HPDE6-E6E7 (cell line): Measurements from ENCODE around the gene ABLIM3.

Experiments
- DNase-seq: peaks from one replicate; pipeline ENCODE4 v3.0.0; 2011; ENCODE audit warnings: missing footprints; ENCODE audit errors: extremely low spot score

ABLIM3 gene

GRCh38 chr5:149219584-149219983 lies 78.3 kb downstream of the ABLIM3 start:
- no peak for DNase-seq

GRCh38 chr5:149220750-149221149 lies 79.5 kb downstream of the ABLIM3 start:
- DNase-seq, result no peak

DNA sequence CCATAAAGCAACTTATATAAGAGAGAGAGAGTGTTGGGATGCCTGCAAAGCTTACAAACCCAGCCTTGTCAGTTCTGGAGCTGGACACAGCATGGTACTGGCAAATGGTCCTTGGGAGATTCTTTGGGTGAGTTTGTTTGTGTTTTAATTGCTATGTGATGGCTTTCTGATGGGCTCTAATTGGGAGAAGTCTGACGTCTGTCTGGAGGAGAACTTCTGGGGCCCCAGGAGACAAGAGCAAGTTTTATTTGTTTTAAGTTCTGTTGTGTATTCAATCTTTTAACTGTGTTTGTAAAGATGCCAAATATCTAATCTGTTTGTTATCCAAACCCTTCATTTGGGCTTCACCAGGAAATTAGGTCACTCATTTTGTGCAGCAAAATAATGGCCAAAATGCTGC lies 80.0 kb downstream of the ABLIM3 start:
- DNase-seq, result no peak

- no peak for DNase-seq
Observed at GRCh38 chr5:149221731-149222342, 80.5 kb downstream of the ABLIM3 start.

GRCh38 chr5:149223081-149223848 lies 82.0 kb downstream of the ABLIM3 start:
- no peak for DNase-seq

DNA sequence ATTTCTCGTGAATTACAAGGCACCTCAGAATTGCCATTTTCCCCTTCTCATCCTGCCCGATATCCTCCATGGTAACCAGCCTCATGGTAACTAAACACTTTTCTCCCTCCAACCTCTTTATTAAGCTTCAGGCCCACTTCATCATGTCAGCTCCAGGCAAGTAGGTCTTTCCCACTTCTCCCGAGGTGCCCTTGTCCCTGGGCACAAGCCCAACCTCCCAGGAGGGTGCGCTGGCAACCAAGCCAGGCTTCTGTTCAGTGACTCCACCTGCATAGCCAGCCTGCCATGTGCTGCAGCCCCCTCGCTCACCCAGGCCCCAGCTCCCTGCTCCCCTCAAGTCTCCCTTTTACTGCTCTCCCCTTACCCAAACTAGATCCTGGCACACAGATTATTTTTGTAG lies 83.0 kb downstream of the ABLIM3 start:
- DNase-seq, result no peak

DNA sequence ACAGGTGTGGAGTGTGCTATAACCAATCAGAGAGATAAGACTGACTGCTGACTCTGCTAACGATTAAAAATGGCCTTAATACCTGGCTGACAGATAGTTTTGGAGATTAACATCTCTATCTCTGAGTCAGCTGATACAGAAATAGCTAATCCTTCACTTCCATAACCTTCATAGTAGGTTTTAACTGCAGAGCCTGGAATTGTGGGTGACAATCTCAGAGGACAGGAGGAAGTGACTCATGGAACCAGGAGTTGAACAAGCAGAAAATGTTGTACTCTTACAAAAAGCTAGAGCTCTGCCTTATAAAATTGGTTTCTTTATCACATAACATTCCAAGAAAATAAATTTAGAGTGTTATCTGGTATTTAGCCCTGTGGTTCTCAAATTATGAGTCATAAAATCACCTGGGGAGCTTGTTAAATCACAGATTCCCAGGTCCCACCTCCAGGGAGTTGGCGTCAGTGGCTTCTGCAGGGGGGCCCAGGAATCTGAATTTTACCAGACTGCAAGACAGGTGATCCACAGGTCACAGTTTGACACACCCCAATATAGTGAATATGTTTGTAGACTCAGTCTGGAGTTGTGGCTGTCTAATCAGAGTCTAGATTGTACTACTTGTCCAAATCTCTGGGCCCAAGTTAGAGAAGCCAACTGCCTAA lies 86.0 kb downstream of the ABLIM3 start:
- DNase-seq, result peak; percentile 20

- DNase-seq, result peak; percentile 71
Observed at GRCh38 chr5:149228618-149229297, 87.5 kb downstream of the ABLIM3 start.

GRCh38 chr5:149229298-149229937 lies 88.1 kb downstream of the ABLIM3 start:
- no peak for DNase-seq

DNA sequence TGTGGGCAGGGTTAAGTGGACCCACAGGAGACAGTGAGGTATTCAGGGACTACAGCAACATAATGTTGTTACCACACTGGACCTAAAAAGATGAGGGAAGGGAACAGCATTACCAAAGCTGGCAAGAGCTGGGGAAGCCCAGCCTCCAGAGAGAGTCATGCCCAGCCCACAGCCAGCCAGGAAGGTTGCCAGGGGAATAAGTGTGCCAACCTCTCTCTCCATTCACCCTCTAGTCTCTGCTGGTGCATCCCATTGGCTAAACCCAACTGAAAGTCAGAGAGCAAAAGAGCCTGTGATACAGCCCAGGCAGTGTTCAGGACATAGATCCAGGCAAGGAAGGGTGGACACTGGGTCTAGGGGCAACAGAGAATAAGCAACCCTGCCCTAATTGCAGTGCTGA lies 94.5 kb downstream of the ABLIM3 start:
- DNase-seq, result no peak

GRCh38 chr5:149237662-149238061 lies 96.4 kb downstream of the ABLIM3 start:
- DNase-seq, result no peak

DNA sequence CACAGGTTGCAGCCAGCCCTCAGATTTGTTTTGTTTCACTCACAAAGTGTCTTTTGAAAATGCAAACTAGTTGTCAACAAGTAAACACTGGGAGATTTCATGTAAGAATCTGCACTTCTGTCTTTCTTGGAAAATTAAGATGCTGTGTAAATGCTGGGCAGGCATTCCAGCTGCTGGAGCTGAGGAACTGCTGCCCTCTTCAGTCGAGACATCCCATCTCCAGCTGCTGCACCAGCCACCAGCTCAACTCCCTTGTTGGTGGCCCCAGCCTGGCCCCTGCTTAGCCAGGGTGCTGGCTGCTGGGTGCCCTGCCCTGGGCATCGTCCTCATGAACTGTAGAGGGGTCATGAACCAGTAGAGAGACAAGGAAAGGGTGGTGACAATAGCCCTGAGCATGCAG lies 97.2 kb downstream of the ABLIM3 start:
- no peak for DNase-seq

GRCh38 chr5:149239917-149240316 lies 98.6 kb downstream of the ABLIM3 start:
- DNase-seq, result no peak

DNA sequence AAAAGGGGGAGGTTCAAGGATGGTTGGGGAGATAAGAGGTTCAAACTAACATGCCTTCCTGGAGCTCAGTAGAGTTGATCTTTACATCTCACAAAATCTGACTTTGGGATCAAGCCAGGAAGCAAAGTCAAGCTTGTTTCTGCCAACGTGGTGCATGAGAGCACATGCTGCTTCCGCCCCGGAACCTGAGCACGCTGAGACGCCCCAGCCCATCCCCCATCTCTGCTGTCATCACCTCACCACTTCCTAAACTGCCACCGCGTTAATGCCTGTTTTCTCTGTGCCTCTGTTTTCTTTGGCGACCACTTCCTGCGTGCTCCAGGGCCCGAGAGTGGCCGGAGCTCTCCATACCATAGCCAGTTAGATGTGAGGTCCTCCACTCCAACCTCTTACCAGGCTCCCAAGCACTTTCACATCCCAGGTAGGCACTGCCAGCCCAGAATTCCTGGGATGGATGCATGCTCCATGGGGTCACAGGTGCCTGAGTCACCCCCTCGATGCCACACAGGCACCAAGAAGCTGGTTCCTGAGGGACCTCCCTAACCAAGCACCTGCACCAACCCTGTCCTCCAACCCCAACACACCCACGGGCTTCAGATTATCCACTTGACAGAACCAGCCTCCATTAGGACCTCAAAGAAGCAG lies 99.2 kb downstream of the ABLIM3 start:
- no peak for DNase-seq

- DNase-seq, result no peak
Observed at GRCh38 chr5:149242339-149242738, 101.0 kb downstream of the ABLIM3 start.

DNA sequence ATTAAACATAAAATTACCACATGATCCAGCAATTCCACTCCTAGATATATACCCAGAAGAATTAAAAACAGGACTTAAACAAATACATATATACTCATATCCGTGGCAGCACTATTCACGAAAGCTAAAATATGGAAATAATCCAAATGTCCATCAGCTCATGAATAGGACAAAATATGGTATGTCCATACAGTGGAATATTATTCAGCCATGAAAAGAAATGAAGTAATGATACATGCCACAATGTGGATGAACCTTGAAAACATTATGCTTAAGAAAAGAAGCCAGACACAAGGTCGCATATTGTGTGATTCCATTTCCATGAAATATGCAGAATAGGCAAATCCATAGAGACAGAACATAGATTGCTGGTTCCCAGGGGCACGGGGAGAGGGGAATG lies 105.6 kb downstream of the ABLIM3 start:
- no peak for DNase-seq

DNA sequence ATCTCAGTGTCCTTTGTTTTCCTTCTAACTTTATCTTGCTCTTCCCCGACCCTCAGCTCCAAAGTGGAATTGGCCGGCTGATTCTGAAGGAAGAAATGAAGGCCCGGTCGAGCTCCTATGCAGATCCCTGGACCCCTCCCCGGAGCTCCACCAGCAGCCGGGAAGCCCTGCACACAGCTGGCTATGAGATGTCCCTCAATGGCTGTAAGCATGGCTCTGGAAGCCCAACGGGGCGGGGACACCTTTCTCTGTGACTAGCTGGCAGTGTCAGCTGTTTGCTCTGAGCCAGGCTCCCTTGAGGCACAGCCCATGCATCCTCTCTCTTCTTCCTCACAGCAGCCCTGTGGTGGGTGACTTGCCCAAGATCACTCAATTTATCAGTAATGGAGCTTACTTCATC lies 106.4 kb downstream of the ABLIM3 start:
- DNase-seq, result no peak

GRCh38 chr5:149251546-149251945 lies 110.3 kb downstream of the ABLIM3 start:
- DNase-seq, result no peak

DNA sequence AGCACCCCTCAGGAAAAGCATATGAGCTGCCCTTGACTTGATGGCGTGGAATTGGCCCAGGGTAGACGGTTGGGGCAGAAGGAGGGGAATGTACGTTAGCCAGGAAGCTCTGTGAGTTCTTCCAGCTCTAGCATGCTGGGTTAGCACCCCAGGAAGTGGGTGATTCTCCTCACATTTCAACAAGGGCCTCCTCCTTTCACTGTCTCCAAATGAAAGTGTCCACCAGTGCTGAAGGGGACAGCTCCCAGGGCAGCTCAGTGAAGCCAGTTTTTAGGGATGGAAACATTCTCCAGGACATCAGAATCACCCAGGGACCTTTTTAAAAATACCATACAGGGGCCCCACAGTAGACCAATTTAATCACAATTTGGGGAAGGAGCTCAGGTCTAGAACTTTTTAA lies 113.2 kb downstream of the ABLIM3 start:
- no peak for DNase-seq

DNA sequence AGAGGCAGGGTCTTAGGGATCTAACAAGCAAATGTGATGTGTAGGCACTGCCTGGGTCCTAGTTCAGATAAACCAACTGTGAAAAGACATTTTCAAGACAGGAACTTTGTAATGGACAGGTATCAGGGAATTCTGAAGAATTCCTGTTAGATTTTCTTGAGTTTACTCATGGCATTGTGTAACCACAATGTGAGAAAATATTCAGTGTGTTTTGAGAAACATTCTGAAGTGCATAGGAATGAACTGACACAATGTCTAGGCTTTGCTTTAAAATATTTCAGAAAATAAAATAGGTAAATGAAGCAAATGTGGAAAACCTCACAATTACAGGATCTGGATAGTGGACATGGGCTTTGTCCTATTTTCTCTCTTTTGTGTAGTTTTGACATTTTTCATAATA lies 115.2 kb downstream of the ABLIM3 start:
- no peak for DNase-seq

GRCh38 chr5:149257131-149257530 lies 115.8 kb downstream of the ABLIM3 start:
- DNase-seq, result no peak
